ENCODE measurements around the gene APBA3. TPM values are rescaled to one million over a fixed set of nuclear protein-coding genes. Genes with fewer than 3 reads are reported as not detected.
"Not testable (repeated sequence)": the region's sequence is repeated elsewhere in the genome, so short reads cannot be mapped to it uniquely, and the experiment has no call there.

APBA3 gene
- total and polyA plus RNA-seq, 2 experiments from 2014 or later: 34.3 to 49.4 TPM

GRCh38 chr19:3768748-3769099, 7.2 kb upstream of the APBA3 start:
- H3K27me3 ChIP-seq: no peaks in the 10 kb centered on the region
- H3K36me3 ChIP-seq: no peaks in the 10 kb centered on the region
- TF ChIP-seq CTCF (IDR thresholded peaks at IDR 0.05; ENCODE audit: low read depth, low read length): no peak
- H3K9me3 ChIP-seq (ENCODE audit: low read depth): no peaks in the 10 kb centered on the region
- no peaks in the 10 kb centered on the region for H3K4me1 ChIP-seq (ENCODE audit: low read depth)
- H3K4me3 ChIP-seq: no peak overlapping the region
- no peak for DNase-seq (ENCODE audit: low read depth in 1 of 2, low spot score in 1 of 2)
- H3K27ac ChIP-seq: no peak overlapping the region

- H3K27me3 ChIP-seq: no peaks in the 10 kb centered on the region
- TF ChIP-seq CTCF (IDR thresholded peaks at IDR 0.05; ENCODE audit: low read depth, low read length): no peak
- DNase-seq (ENCODE audit: low read depth in 1 of 2, low spot score in 1 of 2): no peak
Observed at GRCh38 chr19:3768015-3768747, 6.7 kb upstream of the APBA3 start.

GRCh38 chr19:3767050-3767449, 5.6 kb upstream of the APBA3 start:
- peaks cover 3% of the 10 kb centered on the region for H3K27me3 ChIP-seq
- H3K27ac ChIP-seq: no peak overlapping the region
- DNase-seq (ENCODE audit: low read depth in 1 of 2, low spot score in 1 of 2): no peak
- no peak for TF ChIP-seq CTCF (IDR thresholded peaks at IDR 0.05; ENCODE audit: low read depth, low read length)
- no peaks in the 10 kb centered on the region for H3K36me3 ChIP-seq
- H3K4me1 ChIP-seq (ENCODE audit: low read depth): no peaks in the 10 kb centered on the region
- H3K4me3 ChIP-seq: no peak overlapping the region
- H3K9me3 ChIP-seq (ENCODE audit: low read depth): no peaks in the 10 kb centered on the region

More at GRCh38 chr19:3768015-3768747, 6.7 kb upstream of the APBA3 start:
- Histone ChIP-seq H3K27ac (no peak overlapping the region), H3K4me1 (ENCODE audit: low read depth) (no peaks in the 10 kb centered on the region), H3K4me3 (no peak overlapping the region), H3K36me3 (no peaks in the 10 kb centered on the region), H3K9me3 (ENCODE audit: low read depth) (no peaks in the 10 kb centered on the region)

- H3K9me3 ChIP-seq (ENCODE audit: low read depth): no peaks in the 10 kb centered on the region
- no peak overlapping the region for H3K27ac ChIP-seq
- no peaks in the 10 kb centered on the region for H3K36me3 ChIP-seq
- no peaks in the 10 kb centered on the region for H3K4me1 ChIP-seq (ENCODE audit: low read depth)
- no peak for DNase-seq (ENCODE audit: low read depth in 1 of 2, low spot score in 1 of 2)
- H3K4me3 ChIP-seq: no peak overlapping the region
- TF ChIP-seq CTCF (IDR thresholded peaks at IDR 0.05; ENCODE audit: low read depth, low read length): no peak
- peaks cover 3% of the 10 kb centered on the region for H3K27me3 ChIP-seq
Observed at GRCh38 chr19:3766520-3766919, 5.0 kb upstream of the APBA3 start.

GRCh38 chr19:3765757-3766156, 4.3 kb upstream of the APBA3 start:
- not testable (repeated sequence) for DNase-seq (ENCODE audit: low read depth in 1 of 2, low spot score in 1 of 2); H3K27ac ChIP-seq; H3K27me3 ChIP-seq

GRCh38 chr19:3765121-3765520, 3.6 kb upstream of the APBA3 start:
- Histone ChIP-seq H3K4me3 (no peak overlapping the region), H3K36me3 (no peaks in the 10 kb centered on the region), H3K27me3 (peaks cover 3% of the 10 kb centered on the region), H3K27ac (no peak overlapping the region), H3K4me1 (ENCODE audit: low read depth) (no peaks in the 10 kb centered on the region), H3K9me3 (ENCODE audit: low read depth) (no peaks in the 10 kb centered on the region)
- no peak for DNase-seq (ENCODE audit: low read depth in 1 of 2, low spot score in 1 of 2)
- no peak for TF ChIP-seq CTCF (IDR thresholded peaks at IDR 0.05; ENCODE audit: low read depth, low read length)

More at GRCh38 chr19:3765757-3766156, 4.3 kb upstream of the APBA3 start:
- H3K9me3 ChIP-seq (ENCODE audit: low read depth); H3K4me3 ChIP-seq; H3K4me1 ChIP-seq (ENCODE audit: low read depth); H3K36me3 ChIP-seq: not testable (repeated sequence)

Measured in cardiac muscle cell (in vitro differentiated cells and primary cell).